GM12878 (cell line): Measurements from ENCODE around the gene ACACA. TPM values are rescaled to one million over a fixed set of nuclear protein-coding genes. Genes with fewer than 3 reads are reported as not detected.

Source experiments
- ATAC-seq: fragments of 200-7000 bp; cut with Tn5 transposase; 3 replicates; pipeline ENCODE4 v1.9.1; 2020; ENCODE audit warnings: mild to moderate bottlenecking, moderate library complexity
- BruUV-seq: library from RNA; stranded (reverse); fragments of 400-500 nt; replicated peaks from 2 replicates; lab custom pipeline; 2021; lab: Mats Ljungman, UMichigan
- CTCF ChIA-PET: fragments of 300-600 bp; sonication (Branson Sonifier 250); formaldehyde crosslinking; extraction: SDS; loops from one replicate; lab custom pipeline; 2021; ENCODE audit warnings: inconsistent platforms; lab: Yijun Ruan, JAX
- POLR2A ChIA-PET: fragments of 350-600 bp; formaldehyde crosslinking; extraction: SDS; loops from one replicate; lab custom pipeline; 2021; ENCODE audit warnings: inconsistent platforms; lab: Charles Lee
- RAD21 ChIA-PET: fragments of 300-600 bp; sonication (Branson Sonifier 250); formaldehyde crosslinking; loops from one replicate; lab custom pipeline; 2023; ENCODE audit warnings: antibody characterized with exemption; ENCODE audit not compliant: unreplicated experiment; lab: Charles Lee
- SMC1A ChIA-PET: fragments of 300-600 bp; sonication (Branson Sonifier 250); formaldehyde crosslinking; loops from one replicate; lab custom pipeline; 2023; ENCODE audit not compliant: unreplicated experiment, uncharacterized antibody; lab: Charles Lee
- DNase-seq: peaks from one replicate; pipeline ENCODE4 v3.0.0-alpha.2; 2011; ENCODE audit warnings: low read depth, low spot score
- FAIRE-seq: peaks from 3 replicates; lab custom pipeline; 2011; peaks lifted over from hg19 to GRCh38; lab: Jason Lieb, UNC
- H2AFZ ChIP-seq: 2 replicates; pipeline ENCODE4 v1.6.0; 2011; ENCODE audit warnings: low read depth, low read length, control low read depth; ENCODE audit not compliant: control insufficient read depth
- H3K27ac ChIP-seq: 2 replicates; pipeline ENCODE4 v1.5.1; 2011; ENCODE audit warnings: control low read depth; ENCODE audit not compliant: control insufficient read depth, insufficient read depth
- H3K27me3 ChIP-seq, 2 experiments: replicated peaks in 1 of 2; 2 replicates each; pipeline versions ENCODE4 v1.6.0 to v1.6.1; 2011; ENCODE audit warnings: low read length in 1 of 2; ENCODE audit not compliant: control insufficient read depth in 2 of 2, insufficient read depth in 2 of 2
- H3K36me3 ChIP-seq, 2 experiments: 2 replicates each; pipeline ENCODE4 v1.5.1; 2011; ENCODE audit warnings: low read length in 1 of 2; ENCODE audit not compliant: control insufficient read depth in 2 of 2, insufficient read depth in 2 of 2
- H3K4me1 ChIP-seq: 2 replicates; pipeline ENCODE4 v1.6.1; 2011; ENCODE audit warnings: mild to moderate bottlenecking, low read length, moderate library complexity, mixed read lengths; ENCODE audit not compliant: control insufficient read depth, insufficient read depth
- H3K4me2 ChIP-seq: 2 replicates; pipeline ENCODE4 v1.6.0; 2011; ENCODE audit warnings: control low read depth; ENCODE audit not compliant: control insufficient read depth, insufficient read depth
- H3K4me3 ChIP-seq: fragments of 200-600 bp; sonication (generic); 2 replicates; pipeline ENCODE4 v1.5.1; 2016
- H3K79me2 ChIP-seq: 2 replicates; pipeline ENCODE4 v1.6.0; 2011; ENCODE audit warnings: low read length; ENCODE audit not compliant: control insufficient read depth, insufficient read depth
- H3K9ac ChIP-seq: 2 replicates; pipeline ENCODE4 v1.8.0; 2011; ENCODE audit warnings: low read length, control low read depth, mixed read lengths; ENCODE audit not compliant: control insufficient read depth, insufficient read depth
- H3K9me3 ChIP-seq: replicated peaks from 3 replicates; pipeline ENCODE4 v1.5.1; 2011; ENCODE audit warnings: mild to moderate bottlenecking, low read length; ENCODE audit not compliant: control insufficient read depth, insufficient read depth
- H4K20me1 ChIP-seq: 2 replicates; pipeline ENCODE4 v1.6.0; 2011; ENCODE audit not compliant: control insufficient read depth, insufficient read depth
- BCLAF1 ChIP-seq: fragments of 450-650 bp; IDR thresholded peaks from 2 replicates; pipeline ENCODE4 v1.6.1; 2017; ENCODE audit warnings: antibody characterized with exemption, mild to moderate bottlenecking, moderate library complexity
- CBX3 ChIP-seq: fragments of 200-600 bp; sonication (generic); IDR thresholded peaks from 2 replicates; pipeline ENCODE4 v1.6.1; 2016; ENCODE audit warnings: low read depth, borderline replicate concordance
- CEBPB ChIP-seq, 2 experiments: fragments of 150-350 bp in 1 of 2; IDR thresholded peaks; 2 replicates each; pipeline ENCODE4 v1.6.1; 2012 to 2014; ENCODE audit warnings: low read depth in 2 of 2, low read length in 2 of 2, borderline replicate concordance in 1 of 2, inconsistent platforms in 1 of 2
- NKRF ChIP-seq: fragments of 450-650 bp; conservative IDR thresholded peaks from 2 replicates; pipeline ENCODE4 v1.6.1; 2017; ENCODE audit warnings: mild to moderate bottlenecking, moderate library complexity
- POU2F2 ChIP-seq: IDR thresholded peaks from 3 replicates; pipeline ENCODE4 v1.6.1; 2011; ENCODE audit warnings: low read depth, mild to moderate bottlenecking, low read length, borderline replicate concordance
- ZBTB33 ChIP-seq: fragments of 450-650 bp; IDR thresholded peaks from 2 replicates; pipeline ENCODE4 v1.6.1; 2017; ENCODE audit warnings: mild to moderate bottlenecking
- ZZZ3 ChIP-seq: IDR thresholded peaks from 2 replicates; pipeline ENCODE4 v1.6.1; 2011; ENCODE audit warnings: low read depth; ENCODE audit not compliant: control insufficient read depth, insufficient read length
- WGBS: methylation state at CpG from one replicate; pipeline ENCODE4 v1.1.6; 2016; ENCODE audit warnings: low lambda C conversion rate; ENCODE audit not compliant: insufficient replicate concordance, insufficient coverage; ENCODE audit errors: missing lambda C conversion rate; 5-methylcytosine and 5-hydroxymethylcytosine counted together
- in situ Hi-C: fragments of 300-500 bp; cut with MboI; formaldehyde crosslinking; loops from 9 replicates; pipeline ENCODE4 v1.14.3; 2018; ENCODE audit warnings: mixed read lengths
- intact Hi-C: fragments of 100-400 bp; cut with micrococcal nuclease; formaldehyde crosslinking; loops from one replicate; pipeline ENCODE4 v1.14.2; 2022; ENCODE audit not compliant: unreplicated experiment
- polyA plus RNA-seq, 11 experiments: library from polyadenylated mRNA; depleted of rRNA in 4 of 11; unstranded in 6 of 11; stranded (reverse) in 5 of 11; fragments of >200 nt; fragmentation: Nextera tagmentation in 4 of 11; fragmentation: Illumina TruSeq in 1 of 11; extraction: Ambion mirVana in 4 of 11; extraction: Trizol in 1 of 11; gene quantifications; 1 replicate in 1 of 11; 2 replicates in 10 of 11; pipeline versions ENCODE4 v1.2.1 to v1.2.3, GENCODE V29; 2011 to 2016; ENCODE audit warnings: inconsistent platforms in 2 of 11, missing spikeins in 2 of 11, low read depth in 1 of 11
- total RNA-seq, 4 experiments: library from RNA; depleted of rRNA in 3 of 4; stranded (reverse); fragments of >200 nt in 3 of 4; fragmentation: Illumina TruSeq in 1 of 4; extraction: Trizol in 1 of 4; gene quantifications; 2 replicates each; pipeline versions ENCODE4 v1.2.1 to v1.2.3, GENCODE V29; 2013 to 2021
- TF ChIP-seq, protein P1 (sequence below): IDR thresholded peaks from 2 replicates; pipeline ENCODE4 v1.6.1; 2011; ENCODE audit warnings: borderline replicate concordance, low read depth, mild to moderate bottlenecking, moderate library complexity, low read length; ENCODE audit not compliant: insufficient read depth, poor library complexity, severe bottlenecking
- TF ChIP-seq, protein P2 (sequence below): fragments of 450-650 bp; IDR thresholded peaks from 2 replicates; pipeline ENCODE4 v1.6.1; 2018; ENCODE audit warnings: mild to moderate bottlenecking, low read depth, moderate library complexity; ENCODE audit not compliant: partially characterized antibody

Gene ACACA
- total and polyA plus RNA-seq, 10 of the 15 experiments (the other 5 are each of a cell fraction or from before 2014, with no cell fraction given) = 12.9 to 74.2 (median 32.0) TPM

GRCh38 chr17:37051833-37052232 is 354.8 kb downstream of the ACACA start:
- H3K4me2 ChIP-seq = no peak overlapping the region
- no peaks in the 10 kb centered on the region for H3K79me2 ChIP-seq
- ChIA-PET RAD21 (no interaction called here), SMC1A (interaction anchor here (1.9 kb wide), 1 partner anchor 450 kb away, joined by 5 read pairs; the partner anchor contains the start of gene MRM1), CTCF (no interaction called here), POLR2A (no interaction called here)
- DNase-seq (no peak), ATAC-seq (no peak), FAIRE-seq (no peak)
- H3K9me3 ChIP-seq = no peaks in the 10 kb centered on the region
- no peaks in the 10 kb centered on the region for H4K20me1 ChIP-seq
- no peak overlapping the region for H3K27ac ChIP-seq
- BruUV-seq = no TSS peak
- H3K4me3 ChIP-seq = no peak overlapping the region
- 83% methylated on average over 3 of the region's 3 CpGs for WGBS
- intact Hi-C loops (no loop called here), in situ Hi-C loops (loop anchor here (25.0 kb wide), 1 partner anchor 440 kb away; the partner anchor contains the start of gene MRM1)
- H2AFZ ChIP-seq = no peak overlapping the region
- peaks cover 14 to 23% of the 10 kb centered on the region in 2 experiments for H3K36me3 ChIP-seq
- H3K4me1 ChIP-seq = no peaks in the 10 kb centered on the region
- H3K27me3 ChIP-seq = no peaks in the 10 kb centered on the region
- H3K9ac ChIP-seq = no peak overlapping the region
- TF ChIP-seq POU2F2 (no peak), ZZZ3 (no peak), BCLAF1 (no peak), CEBPB (IDR thresholded peaks at IDR 0.05; ENCODE audit: borderline replicate concordance in 1 of 2, low read depth in 2 of 2, low read length in 2 of 2) (no peak), ZBTB33 (no peak), CBX3 (no peak), NKRF (no peak)
- TF ChIP-seq, protein P1, sequence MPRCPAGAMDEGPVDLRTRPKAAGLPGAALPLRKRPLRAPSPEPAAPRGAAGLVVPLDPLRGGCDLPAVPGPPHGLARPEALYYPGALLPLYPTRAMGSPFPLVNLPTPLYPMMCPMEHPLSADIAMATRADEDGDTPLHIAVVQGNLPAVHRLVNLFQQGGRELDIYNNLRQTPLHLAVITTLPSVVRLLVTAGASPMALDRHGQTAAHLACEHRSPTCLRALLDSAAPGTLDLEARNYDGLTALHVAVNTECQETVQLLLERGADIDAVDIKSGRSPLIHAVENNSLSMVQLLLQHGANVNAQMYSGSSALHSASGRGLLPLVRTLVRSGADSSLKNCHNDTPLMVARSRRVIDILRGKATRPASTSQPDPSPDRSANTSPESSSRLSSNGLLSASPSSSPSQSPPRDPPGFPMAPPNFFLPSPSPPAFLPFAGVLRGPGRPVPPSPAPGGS = no peak
- TF ChIP-seq, protein P2, sequence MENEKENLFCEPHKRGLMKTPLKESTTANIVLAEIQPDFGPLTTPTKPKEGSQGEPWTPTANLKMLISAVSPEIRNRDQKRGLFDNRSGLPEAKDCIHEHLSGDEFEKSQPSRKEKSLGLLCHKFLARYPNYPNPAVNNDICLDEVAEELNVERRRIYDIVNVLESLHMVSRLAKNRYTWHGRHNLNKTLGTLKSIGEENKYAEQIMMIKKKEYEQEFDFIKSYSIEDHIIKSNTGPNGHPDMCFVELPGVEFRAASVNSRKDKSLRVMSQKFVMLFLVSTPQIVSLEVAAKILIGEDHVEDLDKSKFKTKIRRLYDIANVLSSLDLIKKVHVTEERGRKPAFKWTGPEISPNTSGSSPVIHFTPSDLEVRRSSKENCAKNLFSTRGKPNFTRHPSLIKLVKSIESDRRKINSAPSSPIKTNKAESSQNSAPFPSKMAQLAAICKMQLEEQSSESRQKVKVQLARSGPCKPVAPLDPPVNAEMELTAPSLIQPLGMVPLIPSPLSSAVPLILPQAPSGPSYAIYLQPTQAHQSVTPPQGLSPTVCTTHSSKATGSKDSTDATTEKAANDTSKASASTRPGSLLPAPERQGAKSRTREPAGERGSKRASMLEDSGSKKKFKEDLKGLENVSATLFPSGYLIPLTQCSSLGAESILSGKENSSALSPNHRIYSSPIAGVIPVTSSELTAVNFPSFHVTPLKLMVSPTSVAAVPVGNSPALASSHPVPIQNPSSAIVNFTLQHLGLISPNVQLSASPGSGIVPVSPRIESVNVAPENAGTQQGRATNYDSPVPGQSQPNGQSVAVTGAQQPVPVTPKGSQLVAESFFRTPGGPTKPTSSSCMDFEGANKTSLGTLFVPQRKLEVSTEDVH = no peak
